NCI-H510A (cell line): ENCODE results near the gene SRI.
"Not testable (repeated sequence)": the region's sequence is repeated elsewhere in the genome, so short reads cannot be mapped to it uniquely, and the experiment has no call there.

Source experiments
- DNase-seq: peaks from one replicate; lab custom pipeline; 2025; lab: John Stamatoyannopoulos, UW

The SRI gene, protein sequence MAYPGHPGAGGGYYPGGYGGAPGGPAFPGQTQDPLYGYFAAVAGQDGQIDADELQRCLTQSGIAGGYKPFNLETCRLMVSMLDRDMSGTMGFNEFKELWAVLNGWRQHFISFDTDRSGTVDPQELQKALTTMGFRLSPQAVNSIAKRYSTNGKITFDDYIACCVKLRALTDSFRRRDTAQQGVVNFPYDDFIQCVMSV

DNA sequence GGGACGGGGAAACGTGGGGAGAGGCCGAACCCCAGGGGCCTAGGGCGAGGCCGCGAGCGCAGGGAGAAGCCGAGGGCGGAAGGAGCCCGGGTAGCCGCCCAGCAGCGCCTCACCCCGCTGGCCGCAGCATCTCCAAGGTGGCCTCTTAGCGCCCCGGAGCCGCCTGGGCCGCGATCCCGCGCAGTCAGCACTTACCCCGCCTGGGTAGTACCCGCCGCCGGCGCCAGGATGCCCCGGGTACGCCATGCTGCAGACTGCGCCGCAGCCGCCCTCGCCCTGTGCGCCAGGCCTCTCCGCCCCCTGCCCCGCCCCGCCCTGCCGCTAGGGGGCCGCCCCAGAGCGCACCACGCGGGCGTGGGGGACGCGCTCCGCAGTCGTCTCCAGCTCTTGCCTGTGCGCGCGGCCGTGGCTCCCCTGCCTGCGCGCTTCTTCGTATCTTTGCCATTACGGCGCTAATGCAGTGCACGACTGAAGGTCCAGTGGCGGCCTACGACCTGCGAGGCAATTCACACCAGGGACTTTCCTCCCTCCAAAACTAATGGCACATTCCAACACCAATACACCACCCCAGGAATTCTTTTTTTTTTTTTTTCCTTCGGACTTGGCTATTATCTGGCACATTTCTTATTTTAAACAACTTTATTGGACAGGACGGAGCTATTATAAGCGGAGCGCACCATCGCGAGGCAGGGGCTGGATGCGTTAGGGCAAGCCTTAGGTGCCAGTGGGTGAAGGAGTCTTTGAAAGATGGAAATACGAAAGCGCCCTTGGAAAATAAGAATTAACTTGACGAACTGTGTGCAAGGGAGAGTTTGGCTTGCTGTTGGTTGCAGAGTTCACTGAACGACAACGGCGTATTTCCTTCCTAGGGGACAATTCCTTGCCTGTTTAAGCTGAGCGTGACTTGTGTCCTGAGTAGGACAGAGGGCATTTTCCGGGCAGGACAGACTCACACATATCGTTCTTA is at the start of gene SRI:
SRI (minus strand) TSS at position 258 of the 967 bp plus-strand sequence; CDS start at position 246, 12 bp downstream.
- DNase-seq, result peak; percentile 36

DNA sequence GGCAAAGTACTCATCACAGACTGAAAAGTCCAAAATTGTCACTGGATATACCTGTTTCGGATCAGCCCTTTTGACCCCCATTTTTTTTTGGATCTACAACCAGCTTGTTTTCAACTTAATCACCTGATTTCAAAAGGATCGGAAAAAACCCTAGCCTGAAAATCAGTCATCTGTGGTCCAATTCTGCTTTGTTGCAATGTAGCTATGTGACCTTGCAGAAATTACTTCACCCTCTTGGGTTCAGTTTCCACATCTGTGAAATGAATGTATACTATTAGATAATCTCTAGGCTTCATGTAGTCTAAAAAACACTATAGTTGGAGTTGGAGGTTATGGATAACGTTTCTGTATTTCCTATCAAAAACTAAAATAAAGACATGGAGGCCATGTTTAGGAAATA is 49.7 kb upstream of the SRI start:
- no peak for DNase-seq

DNA sequence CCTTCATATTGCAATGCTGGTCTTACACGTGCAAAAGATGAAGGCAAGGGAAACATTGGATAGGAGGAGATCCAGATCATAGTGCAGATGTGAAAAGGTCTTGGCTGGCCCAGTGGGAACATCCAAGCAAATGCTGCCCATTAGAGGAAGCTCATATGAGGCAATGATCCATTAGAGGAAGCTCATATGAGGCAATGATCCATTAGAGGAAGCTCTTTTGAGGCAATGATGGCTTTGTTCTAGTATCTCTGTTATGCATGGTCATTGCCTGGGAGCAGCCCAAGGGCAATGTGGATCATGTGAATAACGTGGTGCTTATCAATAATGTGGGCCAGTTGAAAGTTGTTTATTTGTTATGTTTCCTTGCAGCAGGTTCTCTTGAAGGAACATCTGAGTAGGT is 49.0 kb upstream of the SRI start:
- no peak for DNase-seq

DNA sequence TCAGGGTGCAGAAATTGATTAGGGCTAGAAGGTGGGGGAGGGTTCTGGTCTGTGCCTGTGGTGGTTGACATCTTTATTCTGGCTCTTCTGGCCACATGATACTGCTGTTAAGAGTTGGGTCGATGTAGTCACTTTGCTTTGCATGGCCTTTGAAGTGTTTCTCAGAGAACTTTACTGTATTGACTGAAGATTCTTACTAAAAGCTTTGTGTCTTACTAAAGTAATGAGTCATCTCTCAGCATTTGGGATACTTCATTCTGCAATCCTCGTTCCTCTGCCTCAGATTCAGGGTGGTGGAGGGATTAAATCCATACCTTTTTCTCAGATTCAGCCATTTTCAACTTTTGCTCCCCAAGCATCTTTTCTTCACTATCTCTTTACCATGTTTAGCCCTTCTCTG is 48.2 kb upstream of the SRI start:
- DNase-seq, result no peak

DNA sequence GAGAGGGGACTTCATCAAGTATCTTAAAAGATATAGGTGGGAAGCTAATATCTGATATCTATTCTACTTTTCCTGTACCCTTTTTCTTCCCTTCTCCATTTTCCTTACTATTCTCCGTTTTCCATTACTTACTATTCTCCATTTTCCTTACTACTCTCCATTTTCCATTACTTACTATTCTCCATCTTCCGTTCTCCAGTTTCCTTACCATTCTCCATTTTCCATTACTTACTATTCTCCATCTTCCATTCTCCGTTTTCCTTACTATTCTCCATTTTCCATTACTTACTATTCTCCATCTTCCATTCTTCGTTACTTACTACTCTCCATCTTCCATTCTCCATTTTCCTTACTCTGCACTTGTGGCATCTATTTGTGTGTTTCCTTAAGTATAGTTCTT is 47.6 kb upstream of the SRI start:
- no peak for DNase-seq

DNA sequence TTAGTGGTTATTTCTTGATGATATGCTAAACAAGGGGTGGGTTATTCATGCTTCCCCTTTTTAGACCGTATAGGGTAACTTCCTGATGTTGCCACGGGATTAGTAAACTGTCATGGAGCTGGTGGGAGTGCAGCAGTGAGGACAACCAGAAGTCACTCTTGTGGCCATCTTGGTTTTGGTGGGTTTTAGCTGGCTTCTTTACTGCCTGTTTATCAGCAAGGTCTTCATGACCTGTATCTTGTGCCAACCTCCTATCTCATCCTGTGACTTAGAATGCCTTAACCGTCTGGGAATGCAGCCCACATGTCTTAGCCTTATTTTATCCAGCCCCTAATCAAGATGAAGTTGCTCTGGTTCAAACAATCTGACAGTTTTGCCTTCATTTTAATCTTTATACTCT is 45.1 kb upstream of the SRI start:
- not testable (repeated sequence) for DNase-seq

DNA sequence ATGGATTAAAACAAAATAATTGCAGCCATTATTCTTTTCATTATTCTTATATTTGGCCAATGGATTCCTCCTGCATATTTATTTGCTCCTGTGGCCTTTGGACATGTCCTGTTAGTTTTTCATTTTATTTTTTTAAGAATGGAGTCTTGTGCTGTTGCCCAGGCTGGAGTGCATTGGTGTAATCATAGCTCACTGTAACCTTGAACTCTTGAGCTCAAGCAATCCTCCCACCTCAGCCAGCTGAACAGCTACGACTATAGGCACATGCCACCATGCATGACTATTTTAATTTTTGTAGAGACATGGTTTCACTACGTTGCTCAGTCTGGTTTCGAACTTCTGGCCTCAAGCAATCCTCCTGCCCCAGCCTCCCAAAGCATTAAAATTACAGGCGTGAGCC is 42.7 kb upstream of the SRI start:
- no peak for DNase-seq

DNA sequence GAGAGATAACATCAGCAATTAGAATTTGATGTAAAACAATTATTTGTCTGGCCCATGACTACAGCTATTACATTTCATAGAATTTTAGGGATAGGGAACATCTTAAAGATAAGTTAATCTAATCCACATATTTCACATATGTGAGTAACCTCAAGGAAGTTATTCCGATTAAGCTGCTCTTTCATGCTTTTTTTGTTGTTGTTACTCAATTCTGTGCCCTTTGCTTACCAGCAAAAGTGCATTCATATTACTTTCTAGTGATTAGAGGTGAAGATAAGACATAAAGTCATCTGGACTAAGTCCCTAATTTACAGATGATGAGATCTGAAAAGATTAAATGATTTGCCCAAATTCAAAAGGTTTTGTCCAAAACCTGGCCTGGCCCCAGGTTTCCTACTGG is 40.9 kb upstream of the SRI start:
- no peak for DNase-seq

DNA sequence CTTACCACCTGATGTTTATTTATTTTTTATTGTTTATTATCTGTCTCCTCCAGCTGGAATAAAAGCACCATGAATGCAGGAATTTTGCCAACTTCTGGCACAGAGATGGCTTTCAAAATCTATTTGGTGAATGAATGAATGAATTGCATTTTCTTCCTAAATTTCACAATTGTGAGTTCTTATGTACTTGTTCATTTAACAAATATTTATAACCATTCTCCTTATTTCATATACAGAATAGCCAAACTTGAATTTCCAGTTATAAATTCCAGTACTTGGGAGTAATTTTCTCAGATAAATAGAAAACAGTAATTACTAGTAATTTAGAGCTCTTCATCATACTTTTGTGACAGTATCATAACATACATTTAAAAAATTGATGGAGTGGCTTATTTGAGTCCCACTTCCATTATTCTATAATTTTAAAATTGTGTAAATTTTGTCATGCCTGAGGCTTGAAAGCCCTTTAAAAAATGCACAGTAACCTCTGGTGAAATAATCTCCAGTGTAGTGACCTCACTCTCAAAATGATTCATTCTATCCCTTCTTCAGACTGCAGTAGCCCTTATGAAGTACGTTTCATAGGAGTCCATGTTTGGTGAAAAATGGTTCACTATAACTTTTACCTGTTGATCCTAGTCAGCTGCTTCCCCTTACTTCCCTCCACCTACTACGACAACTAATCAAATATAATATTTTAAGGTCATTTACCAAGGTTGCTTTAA is 40.0 kb upstream of the SRI start:
- no peak for DNase-seq

DNA sequence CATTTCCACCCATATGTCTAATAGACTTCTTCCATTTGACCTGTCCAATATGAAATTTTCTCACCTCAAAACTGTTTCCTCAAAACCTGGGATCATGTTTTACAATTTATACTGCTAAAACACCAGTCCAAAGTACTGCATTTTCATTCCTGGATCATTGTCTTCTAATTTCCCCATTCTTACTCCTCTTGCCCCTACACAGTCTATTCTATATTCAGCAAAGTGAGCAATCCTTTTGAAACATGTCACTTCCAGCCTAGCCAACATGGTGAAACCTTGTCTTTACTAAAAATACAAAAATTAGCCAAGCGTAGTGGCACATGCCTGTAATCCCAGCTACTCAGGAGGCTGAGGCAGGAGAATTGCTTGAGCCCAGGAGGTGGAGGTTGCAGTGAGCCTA is 38.5 kb upstream of the SRI start:
- not testable (repeated sequence) for DNase-seq

DNA sequence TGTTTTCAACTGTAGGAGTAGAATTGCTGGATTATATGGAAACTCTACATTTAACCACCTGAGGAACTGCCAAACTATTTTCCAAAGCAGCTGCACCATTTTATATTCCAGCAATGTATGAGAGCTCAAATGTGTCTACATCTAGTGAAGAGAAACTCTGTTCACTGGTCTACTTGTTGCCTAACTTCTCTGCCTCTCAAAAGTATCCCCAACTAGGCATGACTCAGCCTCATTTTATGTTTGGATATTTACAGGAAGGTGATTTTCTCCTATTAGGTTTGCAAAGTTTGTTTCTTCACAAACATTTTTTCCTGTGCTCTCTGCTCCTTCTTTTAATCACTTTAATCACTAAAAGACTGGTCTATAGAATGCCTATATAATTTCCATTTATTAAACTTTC is 37.1 kb upstream of the SRI start:
- no peak for DNase-seq

DNA sequence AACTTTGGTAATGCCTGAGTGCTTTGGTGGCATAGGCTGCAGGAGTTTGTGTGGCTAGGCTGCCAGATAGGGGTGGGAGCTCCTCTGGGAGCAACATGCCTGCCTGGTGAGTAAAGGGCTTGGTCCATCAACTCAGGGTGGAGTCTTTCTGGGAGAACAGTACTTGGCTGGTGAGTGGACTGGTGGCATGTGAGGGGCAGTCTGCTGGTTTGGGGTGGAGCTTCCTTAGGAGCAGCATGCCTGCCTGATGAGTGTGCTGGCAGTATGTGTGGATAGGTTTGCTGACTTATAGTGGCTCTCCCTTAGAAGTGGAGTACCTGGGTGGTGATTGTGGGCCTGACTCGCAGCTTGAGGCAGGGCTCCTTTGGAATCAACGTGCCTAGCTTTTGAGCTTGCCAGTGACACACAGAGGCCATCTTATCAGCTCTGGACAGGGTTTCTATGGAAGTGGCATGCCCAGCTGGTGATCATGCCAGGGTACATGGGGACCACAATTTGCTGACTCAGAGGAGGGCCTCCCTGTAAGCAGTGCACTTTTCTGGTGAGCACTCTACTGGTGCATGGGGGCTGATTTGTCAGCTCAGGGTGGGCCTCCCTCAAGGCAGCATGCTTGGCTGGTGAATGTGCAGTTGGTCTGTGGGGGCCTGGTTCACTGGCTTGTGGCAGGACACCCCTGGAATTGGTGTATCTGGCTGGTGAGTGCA is 35.0 kb upstream of the SRI start:
- DNase-seq, result no peak

DNA sequence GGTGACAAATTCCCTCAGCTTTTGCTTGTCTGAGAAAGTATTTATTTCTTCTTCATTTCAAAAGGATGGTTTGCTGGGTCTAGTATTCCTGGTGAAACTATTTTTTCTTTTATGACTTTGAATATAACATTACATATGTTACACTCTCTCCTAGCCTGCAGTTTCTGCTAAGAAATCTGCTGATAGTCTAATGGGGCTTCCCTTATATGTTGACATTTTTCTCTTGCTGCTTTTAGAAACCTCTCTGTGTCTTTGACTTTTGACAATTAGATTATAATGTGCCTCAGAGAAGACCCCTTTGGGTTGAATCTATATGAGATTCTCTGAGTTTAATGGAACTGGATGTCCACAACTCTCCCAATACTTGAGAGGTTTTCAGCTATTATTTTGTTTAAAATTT is 33.8 kb upstream of the SRI start:
- no peak for DNase-seq

DNA sequence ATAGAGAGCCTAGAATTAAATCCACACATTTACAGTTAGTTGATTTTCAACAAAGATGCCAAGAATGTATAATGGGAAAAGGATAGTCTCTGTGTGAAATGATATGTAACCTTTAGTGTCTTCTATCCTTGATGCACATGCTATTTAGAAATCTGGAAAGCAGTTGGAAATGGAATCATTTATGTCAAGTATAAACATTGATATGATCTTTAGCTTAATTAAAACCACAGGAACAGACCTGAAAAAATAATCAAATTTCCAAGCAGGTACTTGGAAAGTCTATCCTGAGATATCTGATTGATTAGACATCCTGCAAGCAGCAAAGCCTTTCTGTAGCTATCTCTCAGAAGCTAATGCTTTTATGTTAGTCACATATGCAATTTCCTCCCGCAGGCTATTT is 24.4 kb upstream of the SRI start:
- no peak for DNase-seq

DNA sequence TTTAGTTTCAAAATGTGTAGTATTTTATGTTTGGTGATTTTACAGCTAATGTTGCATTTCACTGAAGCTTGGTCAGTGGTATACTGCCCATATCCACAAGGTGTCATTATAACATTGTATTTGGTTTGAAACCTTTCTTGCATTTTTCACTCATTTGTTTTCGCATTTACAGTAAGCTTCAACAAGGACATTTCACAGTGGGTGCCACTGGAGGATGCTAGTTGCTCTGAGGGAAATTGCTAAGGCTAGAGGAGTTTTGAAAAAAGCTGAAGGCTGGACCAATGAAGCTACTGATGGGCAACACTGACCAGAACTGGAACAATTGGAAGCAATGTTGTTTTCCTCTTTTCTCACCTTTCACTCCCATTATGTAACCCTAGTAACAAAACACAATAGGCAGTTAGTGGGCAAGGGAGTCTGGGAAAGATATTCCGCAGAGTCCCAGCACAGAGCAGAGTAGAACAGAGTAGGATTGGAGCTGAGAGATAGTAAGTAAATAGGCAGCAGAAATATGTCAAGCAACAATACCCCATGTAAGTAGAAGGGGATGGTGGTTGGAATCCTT is 23.6 kb upstream of the SRI start:
- no peak for DNase-seq

DNA sequence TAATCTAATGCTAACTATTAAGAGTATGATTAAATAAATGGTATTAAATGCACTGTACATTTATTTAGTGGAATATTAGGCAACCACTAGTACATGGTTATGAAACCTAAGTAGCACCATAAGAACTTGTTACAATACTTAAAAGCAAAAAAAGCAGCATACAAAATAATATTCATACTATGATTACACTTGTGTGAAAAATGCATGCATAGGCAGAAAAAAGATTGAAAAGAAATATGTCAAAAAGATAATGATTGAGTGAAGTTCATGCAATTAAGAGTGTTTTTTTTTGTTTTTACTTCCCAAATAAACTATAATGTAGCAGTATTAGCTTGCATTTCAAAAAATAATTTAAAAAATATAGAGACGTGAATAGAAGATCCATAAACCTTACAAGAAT is 20.0 kb upstream of the SRI start:
- no peak for DNase-seq

DNA sequence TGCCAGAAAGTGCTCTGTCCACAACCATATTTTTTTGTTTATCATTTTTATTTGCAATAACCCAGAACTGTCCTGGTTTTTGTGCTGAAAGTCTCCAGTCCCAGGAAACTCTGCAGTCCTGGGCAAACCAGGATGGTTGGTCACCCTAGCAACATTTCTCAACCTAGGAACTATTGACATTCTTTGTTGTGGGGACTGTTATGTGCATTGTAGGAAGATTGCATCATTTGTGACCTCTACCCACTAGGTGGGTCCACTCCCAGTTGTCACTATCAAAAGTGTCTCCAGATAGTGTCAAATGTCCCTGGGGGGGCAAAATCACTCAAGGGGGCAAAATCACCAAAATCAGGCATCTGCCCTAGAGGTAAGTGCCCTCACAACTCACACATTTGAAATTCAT is 14.0 kb upstream of the SRI start:
- no peak for DNase-seq

DNA sequence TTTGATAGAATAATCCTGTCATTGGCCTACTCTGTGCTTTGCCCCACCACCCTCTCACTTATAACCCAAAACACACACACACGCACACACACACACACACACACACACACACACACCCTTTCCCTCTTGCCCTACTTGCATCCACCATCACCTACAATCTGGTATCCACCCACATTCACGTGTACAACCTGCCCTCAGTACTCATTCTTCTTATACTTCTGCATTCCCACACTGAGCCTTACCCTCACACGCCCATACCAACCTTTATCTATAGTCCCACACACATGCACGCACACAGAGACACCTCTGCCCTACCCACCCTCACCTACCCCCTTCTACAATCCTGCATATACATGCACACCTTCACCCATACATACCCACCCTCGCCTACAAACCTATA is 10.8 kb upstream of the SRI start:
- no peak for DNase-seq

DNA sequence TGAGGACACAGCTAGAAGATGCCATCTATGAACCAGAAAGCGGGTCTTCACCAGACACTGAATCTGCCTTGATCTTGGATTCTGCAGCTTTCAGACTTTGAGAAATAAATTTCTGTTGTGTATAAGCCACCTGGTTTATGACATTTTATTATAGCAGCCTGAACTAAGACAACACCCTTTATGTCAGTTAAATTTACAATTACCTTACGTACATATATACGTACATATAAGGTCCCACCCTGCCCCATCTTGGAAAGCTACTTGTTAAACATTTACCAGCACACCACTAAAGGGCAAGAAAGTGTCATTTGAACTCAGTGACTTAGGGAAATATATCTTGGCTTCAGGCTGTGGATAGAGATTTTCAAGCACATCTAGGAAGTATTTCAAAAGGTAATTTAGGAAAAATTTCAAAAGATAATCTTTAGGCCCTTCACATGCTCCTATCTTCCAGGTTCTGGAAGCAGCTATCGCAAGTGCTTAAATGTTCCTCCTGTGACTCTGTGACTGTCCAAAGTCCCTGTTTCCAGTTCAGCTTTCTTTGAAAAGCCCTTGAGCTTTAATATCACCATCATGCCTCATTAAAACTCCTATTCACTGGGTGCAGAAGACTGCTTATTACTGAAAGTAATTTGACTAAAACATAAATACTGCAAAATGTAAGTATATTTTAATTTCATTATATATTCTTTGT is 9.6 kb upstream of the SRI start:
- no peak for DNase-seq

DNA sequence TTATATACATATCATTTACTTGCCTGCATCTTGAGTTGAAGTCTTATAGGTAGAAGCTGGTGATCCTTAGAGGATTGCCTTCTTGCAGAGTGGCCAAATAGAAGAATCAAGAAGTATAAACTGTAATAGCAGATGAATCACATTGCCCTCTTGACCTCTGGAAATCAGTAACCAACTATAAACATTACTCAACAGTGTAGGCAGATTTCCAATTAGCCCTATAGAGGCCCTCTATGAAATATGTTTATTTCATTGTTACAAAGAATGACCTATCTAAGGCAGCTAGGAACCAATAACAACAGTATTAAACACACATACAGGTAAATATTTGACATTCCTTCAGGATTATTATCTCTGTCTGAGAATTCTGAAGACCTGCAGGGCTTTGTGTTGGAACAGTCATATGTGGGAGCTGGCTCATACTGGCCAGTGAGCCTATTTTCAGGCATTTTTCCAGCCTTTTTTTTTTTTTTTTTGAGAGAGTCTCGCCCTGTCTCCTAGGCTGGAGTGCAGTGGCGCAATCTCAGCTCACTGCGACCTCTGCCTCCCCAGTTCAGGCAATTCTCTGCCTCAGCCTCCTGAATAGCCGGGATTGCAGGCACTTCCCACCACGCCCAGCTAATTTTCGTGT is 7.2 kb upstream of the SRI start:
- DNase-seq, result no peak

DNA sequence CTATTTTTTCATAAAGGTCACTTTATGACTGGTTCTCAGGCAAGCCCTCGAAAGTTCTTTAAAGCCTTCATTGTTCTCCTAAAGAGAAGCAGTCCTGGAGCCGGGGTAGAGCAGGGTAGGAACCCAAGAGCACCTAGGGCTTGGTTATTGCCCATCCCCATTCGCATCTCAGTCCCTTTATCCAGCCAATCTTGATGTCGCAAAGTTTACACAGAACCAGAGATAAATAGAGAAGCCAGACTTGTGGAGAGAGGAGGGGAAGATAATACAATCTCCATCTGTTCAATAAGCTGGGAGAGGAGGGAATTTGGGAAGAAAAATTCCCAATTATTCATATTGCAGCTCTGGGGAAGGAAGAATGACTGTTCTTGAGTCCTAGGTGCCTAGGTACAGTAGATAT is 6.4 kb upstream of the SRI start:
- no peak for DNase-seq
